Peyer's patch (tissue), 4 donors: ENCODE results near the gene ADAMTSL3.
"Not testable (repeated sequence)": the region's sequence is repeated elsewhere in the genome, so short reads cannot be mapped to it uniquely, and the experiment has no call there.

Experiments used
- POLR2A ChIP-seq, 2 donors: fragments of 450-650 bp; IDR thresholded peaks; one replicate each; pipeline ENCODE4 v1.5.1; 2017; ENCODE audit warnings: antibody characterized with exemption in 2 of 2, mild to moderate bottlenecking in 2 of 2, moderate library complexity in 2 of 2
- TF ChIP-seq, protein P1 (sequence below), 6 experiments: fragments of 450-650 bp in 4 of 6; fragments of 200-600 bp in 2 of 6; sonication (generic) in 1 of 6; IDR thresholded peaks; one replicate each; pipeline ENCODE4 v1.5.1; 2017 to 2019; ENCODE audit warnings: antibody characterized with exemption in 6 of 6, mild to moderate bottlenecking in 3 of 6, moderate library complexity in 1 of 6

DNA sequence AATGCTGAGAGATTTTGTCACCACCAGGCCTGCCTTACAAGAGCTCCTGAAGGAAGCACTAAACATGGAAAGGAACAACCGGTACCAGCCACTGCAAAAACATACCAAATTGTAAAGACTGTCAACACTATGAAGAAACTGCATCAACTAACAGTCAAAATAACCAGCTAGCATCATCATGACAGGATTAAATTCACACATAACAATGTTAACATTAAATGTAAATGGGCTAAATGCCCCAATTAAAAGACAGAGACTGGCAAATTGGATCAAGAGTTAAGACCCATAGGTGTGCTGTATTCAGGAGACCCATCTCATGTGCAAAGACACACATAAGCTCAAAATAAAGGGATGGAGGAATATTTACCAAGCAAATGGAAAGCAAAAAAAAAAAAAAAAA is 311.0 kb downstream of the ADAMTSL3 start:
- TF ChIP-seq, protein P1, sequence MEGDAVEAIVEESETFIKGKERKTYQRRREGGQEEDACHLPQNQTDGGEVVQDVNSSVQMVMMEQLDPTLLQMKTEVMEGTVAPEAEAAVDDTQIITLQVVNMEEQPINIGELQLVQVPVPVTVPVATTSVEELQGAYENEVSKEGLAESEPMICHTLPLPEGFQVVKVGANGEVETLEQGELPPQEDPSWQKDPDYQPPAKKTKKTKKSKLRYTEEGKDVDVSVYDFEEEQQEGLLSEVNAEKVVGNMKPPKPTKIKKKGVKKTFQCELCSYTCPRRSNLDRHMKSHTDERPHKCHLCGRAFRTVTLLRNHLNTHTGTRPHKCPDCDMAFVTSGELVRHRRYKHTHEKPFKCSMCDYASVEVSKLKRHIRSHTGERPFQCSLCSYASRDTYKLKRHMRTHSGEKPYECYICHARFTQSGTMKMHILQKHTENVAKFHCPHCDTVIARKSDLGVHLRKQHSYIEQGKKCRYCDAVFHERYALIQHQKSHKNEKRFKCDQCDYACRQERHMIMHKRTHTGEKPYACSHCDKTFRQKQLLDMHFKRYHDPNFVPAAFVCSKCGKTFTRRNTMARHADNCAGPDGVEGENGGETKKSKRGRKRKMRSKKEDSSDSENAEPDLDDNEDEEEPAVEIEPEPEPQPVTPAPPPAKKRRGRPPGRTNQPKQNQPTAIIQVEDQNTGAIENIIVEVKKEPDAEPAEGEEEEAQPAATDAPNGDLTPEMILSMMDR (IDR thresholded peaks at IDR 0.05), result not testable (repeated sequence)
- TF ChIP-seq POLR2A (IDR thresholded peaks at IDR 0.05), result not testable (repeated sequence)
